Anterior cingulate cortex (tissue), 58 donors: Measurements from ENCODE around the gene FBRSL1.
"Not testable (repeated sequence)": the region's sequence is repeated elsewhere in the genome, so short reads cannot be mapped to it uniquely, and the experiment has no call there.

ENCODE experiments used
- DNase-seq, 58 donors: peaks; one replicate each; lab custom pipeline; 2025; lab: John Stamatoyannopoulos, UW

Gene FBRSL1

GRCh38 chr12:132453361-132454192 lies 36.4 kb upstream of the FBRSL1 start:
- DNase-seq, result no peak

- DNase-seq, result no peak
Measured at GRCh38 chr12:132454193-132454932, 35.6 kb upstream of the FBRSL1 start.

GRCh38 chr12:132454933-132455418 lies 35.0 kb upstream of the FBRSL1 start:
- no peak for DNase-seq

GRCh38 chr12:132455565-132455964 lies 34.4 kb upstream of the FBRSL1 start:
- no peak for DNase-seq

- DNase-seq, result no peak
Measured at GRCh38 chr12:132456186-132456943, 33.6 kb upstream of the FBRSL1 start.

GRCh38 chr12:132456944-132457495 lies 32.9 kb upstream of the FBRSL1 start:
- DNase-seq, result no peak

GRCh38 chr12:132458441-132458840 lies 31.5 kb upstream of the FBRSL1 start:
- no peak for DNase-seq

GRCh38 chr12:132458846-132459641 lies 30.9 kb upstream of the FBRSL1 start:
- DNase-seq, result no peak

GRCh38 chr12:132460571-132460970 lies 29.4 kb upstream of the FBRSL1 start:
- DNase-seq, result no peak

- DNase-seq, result no peak
Measured at GRCh38 chr12:132461526-132461925, 28.4 kb upstream of the FBRSL1 start.

GRCh38 chr12:132462788-132463187 lies 27.2 kb upstream of the FBRSL1 start:
- no peak for DNase-seq

GRCh38 chr12:132463284-132463924 lies 26.5 kb upstream of the FBRSL1 start:
- DNase-seq, result not testable (repeated sequence)

- DNase-seq, result not testable (repeated sequence)
Measured at GRCh38 chr12:132464304-132464703, 25.6 kb upstream of the FBRSL1 start.

GRCh38 chr12:132464820-132465219 lies 25.1 kb upstream of the FBRSL1 start:
- DNase-seq, result no peak

- no peak for DNase-seq
Measured at GRCh38 chr12:132465269-132466190, 24.4 kb upstream of the FBRSL1 start.

GRCh38 chr12:132466241-132467201 lies 23.4 kb upstream of the FBRSL1 start:
- DNase-seq, result no peak

- no peak for DNase-seq
Measured at GRCh38 chr12:132467511-132467910, 22.4 kb upstream of the FBRSL1 start.
